HepG2 (cell line): ENCODE data around the gene SLC25A25. TPM values are rescaled to one million over a fixed set of nuclear protein-coding genes. Genes with fewer than 3 reads are reported as not detected.
A peak's percentile ranks its signal among the peaks of the same experiment; 100 is the strongest.

Source experiments
- ARID2 ChIP-seq: sonication (generic); formaldehyde crosslinking; IDR thresholded peaks from 2 replicates; pipeline ENCODE4 v1.8.1; 2022; ENCODE audit warnings: mild to moderate bottlenecking, missing genetic modification reagents, borderline replicate concordance
- CBX5 ChIP-seq: sonication (generic); formaldehyde crosslinking; IDR thresholded peaks from 2 replicates; pipeline ENCODE4 v1.4.0; 2020; ENCODE audit warnings: missing genetic modification reagents, borderline replicate concordance
- HOXD1 ChIP-seq: sonication (generic); formaldehyde crosslinking; IDR thresholded peaks from 2 replicates; pipeline ENCODE4 v1.5.0; 2020; ENCODE audit warnings: missing genetic modification reagents
- MEIS2 ChIP-seq: sonication (generic); formaldehyde crosslinking; IDR thresholded peaks from 2 replicates; pipeline ENCODE4 v1.9.0; 2021; ENCODE audit warnings: mild to moderate bottlenecking, missing genetic modification reagents
- MTA3 ChIP-seq: sonication (generic); formaldehyde crosslinking; IDR thresholded peaks from 2 replicates; pipeline ENCODE4 v1.4.0; 2020; ENCODE audit warnings: missing genetic modification reagents
- MXD4 ChIP-seq: IDR thresholded peaks from 2 replicates; pipeline ENCODE4 v1.6.1; 2016; ENCODE audit warnings: mild to moderate bottlenecking, missing biosample characterization, missing genetic modification reagents
- MYC ChIP-seq: sonication (generic); formaldehyde crosslinking; IDR thresholded peaks from 2 replicates; pipeline ENCODE4 v1.9.0; 2021; ENCODE audit warnings: missing genetic modification reagents, borderline replicate concordance
- NPAS2 ChIP-seq: sonication (generic); formaldehyde crosslinking; IDR thresholded peaks from 2 replicates; pipeline ENCODE4 v1.8.0; 2022; ENCODE audit warnings: mild to moderate bottlenecking, missing genetic modification reagents, borderline replicate concordance
- NR2F1 ChIP-seq, 2 experiments: fragments of 450-650 bp in 1 of 2; formaldehyde crosslinking in 1 of 2; IDR thresholded peaks; 2 replicates each; pipeline versions ENCODE4 v1.5.0 to v1.6.1; 2016 to 2020; ENCODE audit warnings: mild to moderate bottlenecking in 1 of 2, missing compliant biosample characterization in 1 of 2, missing genetic modification reagents in 1 of 2, moderate library complexity in 1 of 2
- REPIN1 ChIP-seq: sonication (generic); formaldehyde crosslinking; IDR thresholded peaks from 2 replicates; pipeline ENCODE4 v1.8.0; 2022; ENCODE audit warnings: missing genetic modification reagents, low read depth, mild to moderate bottlenecking, borderline replicate concordance
- SAP130 ChIP-seq: IDR thresholded peaks from 2 replicates; pipeline ENCODE4 v1.6.1; 2016; ENCODE audit warnings: low read depth
- SOX13 ChIP-seq, 3 experiments: fragments of 450-650 bp in 1 of 3; sonication (generic) in 1 of 3; formaldehyde crosslinking in 1 of 3; IDR thresholded peaks in 2 of 3; conservative IDR thresholded peaks in 1 of 3; 2 replicates each; pipeline versions ENCODE4 v1.5.0 to v1.6.1; 2016 to 2020; ENCODE audit warnings: antibody characterized with exemption in 1 of 3, mild to moderate bottlenecking in 1 of 3, missing compliant biosample characterization in 1 of 3, missing genetic modification reagents in 1 of 3, moderate library complexity in 1 of 3
- TMF1 ChIP-seq: sonication (generic); formaldehyde crosslinking; IDR thresholded peaks from 2 replicates; pipeline ENCODE4 v1.8.1; 2022; ENCODE audit warnings: low read depth, missing genetic modification reagents
- WIZ ChIP-seq: sonication (generic); formaldehyde crosslinking; IDR thresholded peaks from 2 replicates; pipeline ENCODE4 v1.5.1; 2020; ENCODE audit warnings: mild to moderate bottlenecking, missing genetic modification reagents
- ZBTB3 ChIP-seq: sonication (generic); formaldehyde crosslinking; IDR thresholded peaks from 2 replicates; pipeline ENCODE4 v1.4.0; 2020; ENCODE audit warnings: low read depth, mild to moderate bottlenecking, moderate library complexity, missing genetic modification reagents, borderline replicate concordance
- ZFYVE20 ChIP-seq: sonication (generic); formaldehyde crosslinking; IDR thresholded peaks from 2 replicates; pipeline ENCODE4 v1.8.0; 2023; ENCODE audit warnings: low read depth, mild to moderate bottlenecking, moderate library complexity, missing genetic modification reagents, borderline replicate concordance
- ZNF12 ChIP-seq: sonication (generic); formaldehyde crosslinking; IDR thresholded peaks from 2 replicates; pipeline ENCODE4 v1.5.0; 2020; ENCODE audit warnings: missing genetic modification reagents
- ZNF143 ChIP-seq: sonication (generic); formaldehyde crosslinking; IDR thresholded peaks from 2 replicates; pipeline ENCODE4 v1.4.0; 2020; ENCODE audit warnings: missing genetic modification reagents
- ZNF354B ChIP-seq: sonication (generic); formaldehyde crosslinking; IDR thresholded peaks from 2 replicates; pipeline ENCODE4 v1.8.0; 2022; ENCODE audit warnings: mild to moderate bottlenecking, missing genetic modification reagents
- ZNF678 ChIP-seq: sonication (generic); formaldehyde crosslinking; IDR thresholded peaks from 2 replicates; pipeline ENCODE4 v1.4.0; 2020; ENCODE audit warnings: mild to moderate bottlenecking, missing genetic modification reagents
- ZNF768 ChIP-seq: sonication (generic); formaldehyde crosslinking; IDR thresholded peaks from 2 replicates; pipeline ENCODE4 v1.4.0; 2020; ENCODE audit warnings: missing genetic modification reagents
- ZNF790 ChIP-seq: sonication (generic); formaldehyde crosslinking; IDR thresholded peaks from 2 replicates; pipeline ENCODE4 v1.8.0; 2022; ENCODE audit warnings: missing genetic modification reagents, mild to moderate bottlenecking, borderline replicate concordance
- ZSCAN12 ChIP-seq: sonication (generic); formaldehyde crosslinking; IDR thresholded peaks from 2 replicates; pipeline ENCODE4 v1.9.0; 2021; ENCODE audit warnings: mild to moderate bottlenecking, missing genetic modification reagents
- polyA plus RNA-seq, 8 experiments: library from polyadenylated mRNA; depleted of rRNA in 3 of 8; stranded (reverse) in 7 of 8; unstranded in 1 of 8; fragments of >200 nt; fragmentation: Illumina TruSeq in 4 of 8; extraction: Trizol in 4 of 8; gene quantifications; 2 replicates each; pipeline versions ENCODE4 v1.2.1 to v1.2.3, GENCODE V29; 2011 to 2016; ENCODE audit warnings: low read depth in 4 of 8, missing spikeins in 1 of 8, mixed read lengths in 1 of 8; ENCODE audit not compliant: insufficient read depth in 1 of 8
- total RNA-seq, 5 experiments: library from RNA; depleted of rRNA; stranded (reverse); fragments of >200 nt; fragmentation: Illumina TruSeq; extraction: Trizol; gene quantifications; 2 replicates each; pipeline ENCODE4 v1.2.3, GENCODE V29; 2016; ENCODE audit warnings: low read depth in 1 of 5
- TF ChIP-seq, protein P1 (sequence below): sonication (generic); formaldehyde crosslinking; IDR thresholded peaks from 2 replicates; pipeline ENCODE4 v1.4.0; 2020; ENCODE audit warnings: missing genetic modification reagents
- TF ChIP-seq, protein P2 (sequence below): sonication (generic); formaldehyde crosslinking; IDR thresholded peaks from 2 replicates; pipeline ENCODE4 v1.4.0; 2020; ENCODE audit warnings: missing genetic modification reagents; ENCODE audit errors: not compliant biosample characterization

The SLC25A25 gene
- total and polyA plus RNA-seq, 2 of the 13 experiments (the other 11 are each of a cell fraction or from before 2014, with no cell fraction given), result 10.5 to 24.8 TPM

DNA sequence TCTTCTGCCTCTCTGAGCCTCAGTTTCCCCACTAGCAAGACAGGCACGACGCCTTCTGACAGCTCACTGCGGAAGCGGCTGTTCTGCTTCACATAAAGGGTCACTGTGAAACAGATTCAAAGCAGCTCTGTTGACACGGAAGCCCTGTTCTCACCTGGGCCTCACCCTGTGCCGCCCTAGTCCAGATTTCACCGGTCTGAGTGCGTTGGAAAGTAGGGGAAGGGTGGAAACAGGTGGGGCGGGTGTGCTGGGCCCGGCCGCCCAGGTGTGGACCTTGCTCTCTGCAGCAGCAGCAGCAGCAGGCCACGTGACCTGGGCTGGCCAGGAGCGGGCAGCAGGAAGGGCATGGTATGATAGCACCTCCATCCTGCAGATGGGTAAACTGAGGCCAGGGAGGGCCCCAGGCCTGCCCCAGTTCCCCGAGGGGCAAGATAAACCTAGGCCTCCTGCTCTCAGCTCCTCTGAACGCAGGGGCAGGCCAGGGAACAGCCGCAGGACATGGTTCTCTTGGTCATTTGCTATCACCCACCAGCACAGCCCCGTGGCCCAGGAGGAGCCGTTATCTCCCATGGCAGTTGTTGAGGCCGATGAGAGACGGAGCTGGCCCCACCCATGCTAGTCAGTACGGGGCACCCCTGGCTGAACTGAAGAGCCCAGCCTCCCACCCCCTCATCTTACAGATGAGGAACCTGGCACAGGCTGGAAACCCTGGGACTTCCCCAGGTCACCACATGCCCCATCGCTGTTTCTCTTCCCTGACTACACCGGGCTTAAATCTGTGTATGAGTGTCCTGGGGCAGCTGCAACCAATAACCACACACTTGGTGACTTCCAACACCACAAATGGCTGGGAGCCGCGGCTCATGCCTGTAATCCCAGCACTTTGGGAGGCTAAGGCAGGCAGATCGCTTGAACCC is 47.4 kb downstream of the SLC25A25 start (continued):
- TF ChIP-seq, protein P1, sequence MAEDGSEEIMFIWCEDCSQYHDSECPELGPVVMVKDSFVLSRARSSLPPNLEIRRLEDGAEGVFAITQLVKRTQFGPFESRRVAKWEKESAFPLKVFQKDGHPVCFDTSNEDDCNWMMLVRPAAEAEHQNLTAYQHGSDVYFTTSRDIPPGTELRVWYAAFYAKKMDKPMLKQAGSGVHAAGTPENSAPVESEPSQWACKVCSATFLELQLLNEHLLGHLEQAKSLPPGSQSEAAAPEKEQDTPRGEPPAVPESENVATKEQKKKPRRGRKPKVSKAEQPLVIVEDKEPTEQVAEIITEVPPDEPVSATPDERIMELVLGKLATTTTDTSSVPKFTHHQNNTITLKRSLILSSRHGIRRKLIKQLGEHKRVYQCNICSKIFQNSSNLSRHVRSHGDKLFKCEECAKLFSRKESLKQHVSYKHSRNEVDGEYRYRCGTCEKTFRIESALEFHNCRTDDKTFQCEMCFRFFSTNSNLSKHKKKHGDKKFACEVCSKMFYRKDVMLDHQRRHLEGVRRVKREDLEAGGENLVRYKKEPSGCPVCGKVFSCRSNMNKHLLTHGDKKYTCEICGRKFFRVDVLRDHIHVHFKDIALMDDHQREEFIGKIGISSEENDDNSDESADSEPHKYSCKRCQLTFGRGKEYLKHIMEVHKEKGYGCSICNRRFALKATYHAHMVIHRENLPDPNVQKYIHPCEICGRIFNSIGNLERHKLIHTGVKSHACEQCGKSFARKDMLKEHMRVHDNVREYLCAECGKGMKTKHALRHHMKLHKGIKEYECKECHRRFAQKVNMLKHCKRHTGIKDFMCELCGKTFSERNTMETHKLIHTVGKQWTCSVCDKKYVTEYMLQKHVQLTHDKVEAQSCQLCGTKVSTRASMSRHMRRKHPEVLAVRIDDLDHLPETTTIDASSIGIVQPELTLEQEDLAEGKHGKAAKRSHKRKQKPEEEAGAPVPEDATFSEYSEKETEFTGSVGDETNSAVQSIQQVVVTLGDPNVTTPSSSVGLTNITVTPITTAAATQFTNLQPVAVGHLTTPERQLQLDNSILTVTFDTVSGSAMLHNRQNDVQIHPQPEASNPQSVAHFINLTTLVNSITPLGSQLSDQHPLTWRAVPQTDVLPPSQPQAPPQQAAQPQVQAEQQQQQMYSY (CRISPR knock-in tag), result no peak
- peak; percentile 80; the same call in 1 of the 2 replicates for TF ChIP-seq MXD4 (CRISPR knock-in tag)
- TF ChIP-seq ZNF768 (CRISPR knock-in tag), result peak; percentile 64; the same call in 1 of the 2 replicates
- TF ChIP-seq CBX5 (CRISPR knock-in tag), result peak; percentile 79
- peak; percentile 96 for TF ChIP-seq SAP130 (CRISPR knock-in tag)
- TF ChIP-seq ARID2 (CRISPR knock-in tag), result no peak
- peak; percentile 78; the same call in 1 of the 2 replicates for TF ChIP-seq MYC (CRISPR knock-in tag)
- peak; percentile 95 for TF ChIP-seq MEIS2 (CRISPR knock-in tag)
- TF ChIP-seq REPIN1, result peak; percentile 82
- TF ChIP-seq ZNF678 (CRISPR knock-in tag), result peak; percentile 74; the same call in 1 of the 2 replicates
- peak in 1 of 2 experiments; percentile 61; a peak in 1 of 4 replicates for TF ChIP-seq NR2F1 (CRISPR knock-in tag; IDR thresholded peaks at IDR 0.05)
- TF ChIP-seq HOXD1 (CRISPR knock-in tag), result peak; percentile 59; the same call in 1 of the 2 replicates
- no peak for TF ChIP-seq WIZ (CRISPR knock-in tag)
- TF ChIP-seq, protein P2, sequence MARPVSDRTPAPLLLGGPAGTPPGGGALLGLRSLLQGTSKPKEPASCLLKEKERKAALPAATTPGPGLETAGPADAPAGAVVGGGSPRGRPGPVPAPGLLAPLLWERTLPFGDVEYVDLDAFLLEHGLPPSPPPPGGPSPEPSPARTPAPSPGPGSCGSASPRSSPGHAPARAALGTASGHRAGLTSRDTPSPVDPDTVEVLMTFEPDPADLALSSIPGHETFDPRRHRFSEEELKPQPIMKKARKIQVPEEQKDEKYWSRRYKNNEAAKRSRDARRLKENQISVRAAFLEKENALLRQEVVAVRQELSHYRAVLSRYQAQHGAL (CRISPR knock-in tag), result no peak
- TF ChIP-seq ZFYVE20, result no peak
- no peak for TF ChIP-seq ZSCAN12 (CRISPR knock-in tag)
- 0 out of 2 replicates have a peak, but pooled peaks have one; percentile 27 for TF ChIP-seq ZNF12 (CRISPR knock-in tag)
- TF ChIP-seq ZBTB3 (CRISPR knock-in tag), result peak; percentile 93; the same call in 1 of the 2 replicates
- TF ChIP-seq MTA3, result no peak
- TF ChIP-seq ZNF143 (CRISPR knock-in tag), result peak; percentile 46; the same call in 1 of the 2 replicates
- no peak for TF ChIP-seq ZNF790 (CRISPR knock-in tag)
- no peak for TF ChIP-seq ZNF354B (CRISPR knock-in tag)
- no peak; the same call in 1 of the 2 replicates for TF ChIP-seq TMF1
- TF ChIP-seq NPAS2, result peak; percentile 95; the same call in 1 of the 2 replicates
- peak; percentile 31; the same call in 1 of the 2 replicates for TF ChIP-seq SOX13 (IDR thresholded peaks at IDR 0.05)
- TF ChIP-seq SOX13 (CRISPR knock-in tag; conservative IDR thresholded peaks at IDR 0.05 in 1 of 2, IDR thresholded peaks at IDR 0.05 in 1 of 2), result peak in 1 of 2 experiments; percentile 87; a peak in 2 of 4 replicates
